Measurements from ENCODE around the gene RRAGD. TPM values are rescaled to one million over a fixed set of nuclear protein-coding genes. Genes with fewer than 3 reads are reported as not detected.
A peak's percentile ranks its signal among the peaks of the same experiment; 100 is the strongest.

The RRAGD gene
- total and polyA plus RNA-seq, 2 of the 8 experiments (the other 6 are each of a cell fraction or from before 2014, with no cell fraction given) = 7.2 to 30.8 TPM

GRCh38 chr6:89410231-89410761 is 1.8 kb downstream of the RRAGD start:
- H3K4me1 ChIP-seq (replicated peaks in 1 of 4; ENCODE audit: control insufficient read depth in 3 of 4, insufficient read depth in 4 of 4, low read length in 3 of 4) = peaks cover 13 to 18% (median 17%) of the 10 kb centered on the region in 4 experiments
- peak; percentile 62 for FAIRE-seq

More at GRCh38 chr6:89410231-89410761, 1.8 kb downstream of the RRAGD start:
- peaks cover 0 to 35% of the 10 kb centered on the region in 2 experiments; a peak in 2 of 4 replicates for H3K79me2 ChIP-seq (ENCODE audit: control insufficient read depth in 1 of 2, insufficient read depth in 2 of 2, low read length in 2 of 2)
- no peak overlapping the region for H3K56ac ChIP-seq (replicated peaks; ENCODE audit: insufficient read length, low read depth, low read length)
- peak overlapping the region; percentile 63 to 98 (median 68); a peak in 7 of 8 replicates for H3K4me3 ChIP-seq (ENCODE audit: extremely low read depth in 1 of 4, insufficient read depth in 2 of 4, low read depth in 3 of 4, low read length in 4 of 4)
- H2BK20ac ChIP-seq (ENCODE audit: low read length) = peak overlapping the region; percentile 77; the same call in 1 of the 2 replicates
- no peaks in the 10 kb centered on the region for H4K20me1 ChIP-seq (replicated peaks in 1 of 2; ENCODE audit: control insufficient read depth in 1 of 2, insufficient read depth in 2 of 2, low read length in 2 of 2)
- peaks cover 19% of the 10 kb centered on the region for H3K23me2 ChIP-seq (ENCODE audit: low read depth, low read length)
- peak overlapping the region; percentile 60; the same call in 1 of the 2 replicates for H3K18ac ChIP-seq (ENCODE audit: extremely low read depth, low read length)
- H3K9ac ChIP-seq (replicated peaks in 1 of 4; ENCODE audit: extremely low read depth in 1 of 4, low read depth in 3 of 4, low read length in 3 of 4) = no peak overlapping the region
- no peak overlapping the region for H2BK5ac ChIP-seq (ENCODE audit: low read depth, low read length)
- no peaks in the 10 kb centered on the region; the same call in 1 of the 2 replicates for H3K79me1 ChIP-seq (ENCODE audit: low read depth, low read length)
- no peak overlapping the region for H2BK15ac ChIP-seq (ENCODE audit: low read length)
- no peak overlapping the region for H2AFZ ChIP-seq (ENCODE audit: low read length)
- no peaks in the 10 kb centered on the region for H3K36me3 ChIP-seq (ENCODE audit: control insufficient read depth in 2 of 4, insufficient read depth in 4 of 4, low read length in 3 of 4)
- no peaks in the 10 kb centered on the region for H3K9me3 ChIP-seq (ENCODE audit: insufficient read depth in 2 of 2, low read depth in 1 of 2, low read length in 1 of 2)
- TF ChIP-seq GTF2F1 (IDR thresholded peaks at IDR 0.05; ENCODE audit: borderline replicate concordance, low read depth, low read length) (no peak), SP1 (IDR thresholded peaks at IDR 0.05; ENCODE audit: low read depth, low read length) (peak; percentile 22; the same call in 1 of the 2 replicates), SP4 (IDR thresholded peaks at IDR 0.05; ENCODE audit: low read length) (0 out of 2 replicates have a peak, but pooled peaks have one; percentile 2), EGR1 (IDR thresholded peaks at IDR 0.05; ENCODE audit: borderline replicate concordance, low read depth, low read length) (no peak), SIN3A (conservative IDR thresholded peaks at IDR 0.05 in 1 of 2, IDR thresholded peaks at IDR 0.05 in 1 of 2; ENCODE audit: low read depth in 1 of 2, low read length in 2 of 2) (no peak)
- H3K14ac ChIP-seq (ENCODE audit: insufficient read length) = no peak overlapping the region
- 3% methylated on average over 10 of the region's 10 CpGs; no CpG with 5 or more reads in 1 of the 2 experiments for WGBS, 2 experiments (ENCODE audit: extremely low coverage in 1 of 2, insufficient coverage in 1 of 2, insufficient read length in 1 of 2, insufficient replicate concordance in 2 of 2, low coverage in 1 of 2, low lambda C conversion rate in 2 of 2, missing lambda C conversion rate in 1 of 2)
- H3K23ac ChIP-seq (ENCODE audit: insufficient read length) = no peak overlapping the region
- no peak overlapping the region for H4K8ac ChIP-seq (ENCODE audit: extremely low read depth, insufficient read depth, low read length)
- peak overlapping the region; percentile 68 to 98 for H3K4me2 ChIP-seq (ENCODE audit: insufficient read depth in 1 of 2, low read depth in 2 of 2, low read length in 2 of 2)
- H3K27ac ChIP-seq (ENCODE audit: low read depth, low read length) = no peak overlapping the region
- no peak overlapping the region for H3K4ac ChIP-seq (replicated peaks; ENCODE audit: insufficient read length, low read depth, low read length)
- peaks cover 2 to 19% (median 16%) of the 10 kb centered on the region in 4 experiments for H3K27me3 ChIP-seq (replicated peaks in 1 of 4; ENCODE audit: control insufficient read depth in 3 of 4, extremely low read depth in 1 of 4, insufficient read depth in 3 of 4, low read length in 3 of 4)
- no peak for DNase-seq (ENCODE audit: low read depth in 1 of 2, low spot score in 2 of 2)
- no peak overlapping the region for H4K91ac ChIP-seq (replicated peaks; ENCODE audit: insufficient read length, low read length)
- no peak overlapping the region for H2AK5ac ChIP-seq (ENCODE audit: low read depth, low read length)
- no peak overlapping the region for H2BK12ac ChIP-seq (ENCODE audit: low read depth, low read length)
- H4K5ac ChIP-seq (ENCODE audit: insufficient read length, low read depth, low read length) = no peak overlapping the region
- H2BK120ac ChIP-seq (replicated peaks; ENCODE audit: low read depth, low read length) = no peak overlapping the region
- POLR2A ChIA-PET (ENCODE audit: partially characterized antibody) = interaction anchor here (0.6 to 1.3 kb wide), 6 partner anchors 9 to 58 kb away, joined by 3 to 5 read pairs (median 3); partner anchors contain the start of gene UBE2J1
- CTCF ChIA-PET (ENCODE audit: partially characterized antibody) = interaction anchor here (0.9 to 3.3 kb wide), 10 partner anchors 10 to 199 kb away, joined by 3 to 20 read pairs (median 6); no protein-coding TSS in a partner anchor
